GM23338 (cell line): ENCODE results near the gene CPNE4. TPM values are rescaled to one million over a fixed set of nuclear protein-coding genes. Genes with fewer than 3 reads are reported as not detected.

Experiments
- CREB1 ChIP-seq: fragments of 250-450 bp; sonication (Bioruptor Pico); IDR thresholded peaks from 2 replicates; pipeline ENCODE4 v1.5.0; 2020; ENCODE audit warnings: low read depth, mild to moderate bottlenecking, moderate library complexity
- EZH2 ChIP-seq: fragments of 200-600 bp; sonication (generic); IDR thresholded peaks from one replicate; pipeline ENCODE4 v1.8.0; 2017; ENCODE audit warnings: antibody characterized with exemption, mild to moderate bottlenecking, low read depth; ENCODE audit not compliant: unreplicated experiment
- EZH2phosphoT487 ChIP-seq: fragments of 200-600 bp; sonication (generic); IDR thresholded peaks from one replicate; pipeline ENCODE4 v1.8.1; 2018; ENCODE audit warnings: antibody characterized with exemption; ENCODE audit not compliant: unreplicated experiment
- JUNB ChIP-seq: IDR thresholded peaks from one replicate; pipeline ENCODE4 v1.6.1; 2016; ENCODE audit warnings: antibody characterized with exemption; ENCODE audit not compliant: unreplicated experiment
- NANOG ChIP-seq: IDR thresholded peaks from 2 replicates; pipeline ENCODE4 v1.6.1; 2016; ENCODE audit warnings: antibody characterized with exemption, borderline replicate concordance
- STAT1 ChIP-seq: IDR thresholded peaks from one replicate; pipeline ENCODE4 v1.6.1; 2016; ENCODE audit warnings: antibody characterized with exemption; ENCODE audit not compliant: unreplicated experiment
- ZNF114 ChIP-seq: fragments of 250-450 bp; sonication (Bioruptor Pico); IDR thresholded peaks from 2 replicates; pipeline ENCODE4 v1.5.0; 2020; ENCODE audit warnings: mild to moderate bottlenecking, moderate library complexity
- polyA plus RNA-seq: library from polyadenylated mRNA; unstranded; fragments of >200 nt; fragmentation: Nextera tagmentation; extraction: Ambion mirVana; gene quantifications from 2 replicates; pipeline ENCODE4 v1.2.1, GENCODE V29; 2016
- total RNA-seq: library from RNA; depleted of rRNA; stranded (reverse); fragments of >200 nt; shearing (Covaris generic); gene quantifications from 2 replicates; pipeline ENCODE4 v1.2.3, GENCODE V29; 2014
- TF ChIP-seq, protein P1 (sequence below): fragments of 250-450 bp; sonication (Bioruptor Pico); IDR thresholded peaks from 2 replicates; pipeline ENCODE4 v1.5.0; 2020; ENCODE audit warnings: mild to moderate bottlenecking, moderate library complexity
- TF ChIP-seq, protein P2 (sequence below): IDR thresholded peaks from one replicate; pipeline ENCODE4 v1.6.1; 2018; ENCODE audit warnings: antibody characterized with exemption; ENCODE audit not compliant: unreplicated experiment
- TF ChIP-seq, protein P3 (sequence below): IDR thresholded peaks from 2 replicates; pipeline ENCODE4 v1.6.1; 2016; ENCODE audit warnings: antibody characterized with exemption
- TF ChIP-seq, protein P4 (sequence below), 2 experiments: fragments of 200-600 bp in 1 of 2; sonication (generic) in 1 of 2; conservative IDR thresholded peaks; 2 replicates each; pipeline versions ENCODE4 v1.5.1 to v1.6.1; 2016 to 2017; ENCODE audit warnings: antibody characterized with exemption in 2 of 2, low read depth in 2 of 2, mild to moderate bottlenecking in 2 of 2, moderate library complexity in 1 of 2

The CPNE4 gene
- total and polyA plus RNA-seq, 2 experiments from 2014 or later: 2.0 to 6.5 TPM

DNA sequence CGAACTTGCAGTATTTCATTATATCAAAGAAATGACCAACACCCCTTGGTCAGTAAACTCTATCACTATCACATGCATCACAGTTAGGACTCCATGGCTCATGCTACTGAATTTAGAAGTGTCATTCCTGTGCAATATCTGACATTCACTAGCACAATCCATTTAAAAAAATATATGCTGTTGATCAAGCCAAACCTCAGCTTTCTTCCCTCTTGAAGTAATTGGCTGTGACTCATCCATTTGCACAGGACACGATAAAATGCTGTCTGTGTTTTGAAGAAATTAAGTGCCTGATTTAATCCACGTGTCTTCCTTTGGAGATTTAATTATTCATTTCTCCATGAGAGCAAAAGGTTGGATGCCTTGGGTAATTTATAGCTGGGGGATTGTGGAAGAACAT is 38.9 kb downstream of the CPNE4 start (continued):
- TF ChIP-seq, protein P1, sequence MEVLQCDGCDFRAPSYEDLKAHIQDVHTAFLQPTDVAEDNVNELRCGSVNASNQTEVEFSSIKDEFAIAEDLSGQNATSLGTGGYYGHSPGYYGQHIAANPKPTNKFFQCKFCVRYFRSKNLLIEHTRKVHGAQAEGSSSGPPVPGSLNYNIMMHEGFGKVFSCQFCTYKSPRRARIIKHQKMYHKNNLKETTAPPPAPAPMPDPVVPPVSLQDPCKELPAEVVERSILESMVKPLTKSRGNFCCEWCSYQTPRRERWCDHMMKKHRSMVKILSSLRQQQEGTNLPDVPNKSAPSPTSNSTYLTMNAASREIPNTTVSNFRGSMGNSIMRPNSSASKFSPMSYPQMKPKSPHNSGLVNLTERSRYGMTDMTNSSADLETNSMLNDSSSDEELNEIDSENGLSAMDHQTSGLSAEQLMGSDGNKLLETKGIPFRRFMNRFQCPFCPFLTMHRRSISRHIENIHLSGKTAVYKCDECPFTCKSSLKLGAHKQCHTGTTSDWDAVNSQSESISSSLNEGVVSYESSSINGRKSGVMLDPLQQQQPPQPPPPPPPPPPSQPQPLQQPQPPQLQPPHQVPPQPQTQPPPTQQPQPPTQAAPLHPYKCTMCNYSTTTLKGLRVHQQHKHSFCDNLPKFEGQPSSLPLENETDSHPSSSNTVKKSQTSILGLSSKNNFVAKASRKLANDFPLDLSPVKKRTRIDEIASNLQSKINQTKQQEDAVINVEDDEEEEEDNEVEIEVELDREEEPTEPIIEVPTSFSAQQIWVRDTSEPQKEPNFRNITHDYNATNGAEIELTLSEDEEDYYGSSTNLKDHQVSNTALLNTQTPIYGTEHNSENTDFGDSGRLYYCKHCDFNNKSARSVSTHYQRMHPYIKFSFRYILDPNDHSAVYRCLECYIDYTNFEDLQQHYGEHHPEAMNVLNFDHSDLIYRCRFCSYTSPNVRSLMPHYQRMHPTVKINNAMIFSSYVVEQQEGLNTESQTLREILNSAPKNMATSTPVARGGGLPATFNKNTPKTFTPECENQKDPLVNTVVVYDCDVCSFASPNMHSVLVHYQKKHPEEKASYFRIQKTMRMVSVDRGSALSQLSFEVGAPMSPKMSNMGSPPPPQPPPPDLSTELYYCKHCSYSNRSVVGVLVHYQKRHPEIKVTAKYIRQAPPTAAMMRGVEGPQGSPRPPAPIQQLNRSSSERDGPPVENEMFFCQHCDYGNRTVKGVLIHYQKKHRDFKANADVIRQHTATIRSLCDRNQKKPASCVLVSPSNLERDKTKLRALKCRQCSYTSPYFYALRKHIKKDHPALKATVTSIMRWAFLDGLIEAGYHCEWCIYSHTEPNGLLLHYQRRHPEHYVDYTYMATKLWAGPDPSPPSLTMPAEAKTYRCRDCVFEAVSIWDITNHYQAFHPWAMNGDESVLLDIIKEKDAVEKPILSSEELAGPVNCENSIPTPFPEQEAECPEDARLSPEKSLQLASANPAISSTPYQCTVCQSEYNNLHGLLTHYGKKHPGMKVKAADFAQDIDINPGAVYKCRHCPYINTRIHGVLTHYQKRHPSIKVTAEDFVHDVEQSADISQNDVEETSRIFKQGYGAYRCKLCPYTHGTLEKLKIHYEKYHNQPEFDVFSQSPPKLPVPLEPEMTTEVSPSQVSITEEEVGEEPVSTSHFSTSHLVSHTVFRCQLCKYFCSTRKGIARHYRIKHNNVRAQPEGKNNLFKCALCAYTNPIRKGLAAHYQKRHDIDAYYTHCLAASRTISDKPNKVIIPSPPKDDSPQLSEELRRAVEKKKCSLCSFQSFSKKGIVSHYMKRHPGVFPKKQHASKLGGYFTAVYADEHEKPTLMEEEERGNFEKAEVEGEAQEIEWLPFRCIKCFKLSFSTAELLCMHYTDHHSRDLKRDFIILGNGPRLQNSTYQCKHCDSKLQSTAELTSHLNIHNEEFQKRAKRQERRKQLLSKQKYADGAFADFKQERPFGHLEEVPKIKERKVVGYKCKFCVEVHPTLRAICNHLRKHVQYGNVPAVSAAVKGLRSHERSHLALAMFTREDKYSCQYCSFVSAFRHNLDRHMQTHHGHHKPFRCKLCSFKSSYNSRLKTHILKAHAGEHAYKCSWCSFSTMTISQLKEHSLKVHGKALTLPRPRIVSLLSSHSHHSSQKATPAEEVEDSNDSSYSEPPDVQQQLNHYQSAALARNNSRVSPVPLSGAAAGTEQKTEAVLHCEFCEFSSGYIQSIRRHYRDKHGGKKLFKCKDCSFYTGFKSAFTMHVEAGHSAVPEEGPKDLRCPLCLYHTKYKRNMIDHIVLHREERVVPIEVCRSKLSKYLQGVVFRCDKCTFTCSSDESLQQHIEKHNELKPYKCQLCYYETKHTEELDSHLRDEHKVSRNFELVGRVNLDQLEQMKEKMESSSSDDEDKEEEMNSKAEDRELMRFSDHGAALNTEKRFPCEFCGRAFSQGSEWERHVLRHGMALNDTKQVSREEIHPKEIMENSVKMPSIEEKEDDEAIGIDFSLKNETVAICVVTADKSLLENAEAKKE (CRISPR knock-in tag): no peak
- TF ChIP-seq JUNB (no peak), CREB1 (no peak), STAT1 (no peak), EZH2phosphoT487 (no peak), ZNF114 (CRISPR knock-in tag) (no peak), EZH2 (no peak), NANOG (no peak)
- TF ChIP-seq, protein P2, sequence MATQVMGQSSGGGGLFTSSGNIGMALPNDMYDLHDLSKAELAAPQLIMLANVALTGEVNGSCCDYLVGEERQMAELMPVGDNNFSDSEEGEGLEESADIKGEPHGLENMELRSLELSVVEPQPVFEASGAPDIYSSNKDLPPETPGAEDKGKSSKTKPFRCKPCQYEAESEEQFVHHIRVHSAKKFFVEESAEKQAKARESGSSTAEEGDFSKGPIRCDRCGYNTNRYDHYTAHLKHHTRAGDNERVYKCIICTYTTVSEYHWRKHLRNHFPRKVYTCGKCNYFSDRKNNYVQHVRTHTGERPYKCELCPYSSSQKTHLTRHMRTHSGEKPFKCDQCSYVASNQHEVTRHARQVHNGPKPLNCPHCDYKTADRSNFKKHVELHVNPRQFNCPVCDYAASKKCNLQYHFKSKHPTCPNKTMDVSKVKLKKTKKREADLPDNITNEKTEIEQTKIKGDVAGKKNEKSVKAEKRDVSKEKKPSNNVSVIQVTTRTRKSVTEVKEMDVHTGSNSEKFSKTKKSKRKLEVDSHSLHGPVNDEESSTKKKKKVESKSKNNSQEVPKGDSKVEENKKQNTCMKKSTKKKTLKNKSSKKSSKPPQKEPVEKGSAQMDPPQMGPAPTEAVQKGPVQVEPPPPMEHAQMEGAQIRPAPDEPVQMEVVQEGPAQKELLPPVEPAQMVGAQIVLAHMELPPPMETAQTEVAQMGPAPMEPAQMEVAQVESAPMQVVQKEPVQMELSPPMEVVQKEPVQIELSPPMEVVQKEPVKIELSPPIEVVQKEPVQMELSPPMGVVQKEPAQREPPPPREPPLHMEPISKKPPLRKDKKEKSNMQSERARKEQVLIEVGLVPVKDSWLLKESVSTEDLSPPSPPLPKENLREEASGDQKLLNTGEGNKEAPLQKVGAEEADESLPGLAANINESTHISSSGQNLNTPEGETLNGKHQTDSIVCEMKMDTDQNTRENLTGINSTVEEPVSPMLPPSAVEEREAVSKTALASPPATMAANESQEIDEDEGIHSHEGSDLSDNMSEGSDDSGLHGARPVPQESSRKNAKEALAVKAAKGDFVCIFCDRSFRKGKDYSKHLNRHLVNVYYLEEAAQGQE: no peak
- TF ChIP-seq, protein P3, sequence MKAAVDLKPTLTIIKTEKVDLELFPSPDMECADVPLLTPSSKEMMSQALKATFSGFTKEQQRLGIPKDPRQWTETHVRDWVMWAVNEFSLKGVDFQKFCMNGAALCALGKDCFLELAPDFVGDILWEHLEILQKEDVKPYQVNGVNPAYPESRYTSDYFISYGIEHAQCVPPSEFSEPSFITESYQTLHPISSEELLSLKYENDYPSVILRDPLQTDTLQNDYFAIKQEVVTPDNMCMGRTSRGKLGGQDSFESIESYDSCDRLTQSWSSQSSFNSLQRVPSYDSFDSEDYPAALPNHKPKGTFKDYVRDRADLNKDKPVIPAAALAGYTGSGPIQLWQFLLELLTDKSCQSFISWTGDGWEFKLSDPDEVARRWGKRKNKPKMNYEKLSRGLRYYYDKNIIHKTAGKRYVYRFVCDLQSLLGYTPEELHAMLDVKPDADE: no peak
- TF ChIP-seq, protein P4, sequence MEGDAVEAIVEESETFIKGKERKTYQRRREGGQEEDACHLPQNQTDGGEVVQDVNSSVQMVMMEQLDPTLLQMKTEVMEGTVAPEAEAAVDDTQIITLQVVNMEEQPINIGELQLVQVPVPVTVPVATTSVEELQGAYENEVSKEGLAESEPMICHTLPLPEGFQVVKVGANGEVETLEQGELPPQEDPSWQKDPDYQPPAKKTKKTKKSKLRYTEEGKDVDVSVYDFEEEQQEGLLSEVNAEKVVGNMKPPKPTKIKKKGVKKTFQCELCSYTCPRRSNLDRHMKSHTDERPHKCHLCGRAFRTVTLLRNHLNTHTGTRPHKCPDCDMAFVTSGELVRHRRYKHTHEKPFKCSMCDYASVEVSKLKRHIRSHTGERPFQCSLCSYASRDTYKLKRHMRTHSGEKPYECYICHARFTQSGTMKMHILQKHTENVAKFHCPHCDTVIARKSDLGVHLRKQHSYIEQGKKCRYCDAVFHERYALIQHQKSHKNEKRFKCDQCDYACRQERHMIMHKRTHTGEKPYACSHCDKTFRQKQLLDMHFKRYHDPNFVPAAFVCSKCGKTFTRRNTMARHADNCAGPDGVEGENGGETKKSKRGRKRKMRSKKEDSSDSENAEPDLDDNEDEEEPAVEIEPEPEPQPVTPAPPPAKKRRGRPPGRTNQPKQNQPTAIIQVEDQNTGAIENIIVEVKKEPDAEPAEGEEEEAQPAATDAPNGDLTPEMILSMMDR (conservative IDR thresholded peaks at IDR 0.05; ENCODE audit: low read depth in 2 of 2): no peak
